Amniotic stem cell (primary cell): ENCODE data around the gene TSPAN6.

Experiments
- DNase-seq: peaks from one replicate; lab custom pipeline; 2025; lab: John Stamatoyannopoulos, UW

Gene TSPAN6

DNA sequence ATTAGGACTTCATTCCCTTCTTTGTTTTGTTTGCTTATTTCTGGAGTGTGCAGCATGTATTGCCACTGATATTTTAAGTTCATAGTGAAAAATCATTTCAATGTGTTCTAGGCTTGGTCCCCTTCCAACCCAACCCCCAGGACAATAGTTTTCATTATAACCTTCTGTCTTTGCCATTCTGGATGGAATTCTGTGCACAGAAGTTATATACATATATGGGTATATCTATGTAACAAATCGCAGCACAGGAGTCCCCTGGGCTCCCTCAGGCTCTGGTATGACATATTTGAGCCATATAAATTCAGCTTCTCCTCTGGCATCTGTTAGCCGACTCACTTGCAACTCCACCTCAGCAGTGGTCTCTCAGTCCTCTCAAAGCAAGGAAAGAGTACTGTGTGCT is 52.0 kb downstream of the TSPAN6 start, which contains the start of gene TNMD:
Gene TNMD, plus strand, starts transcription at position 326 of the 400 bp plus-strand sequence. CDS start 83 bp downstream, outside the sequence.
- DNase-seq, result no peak
